ENCODE measurements around the gene KIRREL1.

DNA sequence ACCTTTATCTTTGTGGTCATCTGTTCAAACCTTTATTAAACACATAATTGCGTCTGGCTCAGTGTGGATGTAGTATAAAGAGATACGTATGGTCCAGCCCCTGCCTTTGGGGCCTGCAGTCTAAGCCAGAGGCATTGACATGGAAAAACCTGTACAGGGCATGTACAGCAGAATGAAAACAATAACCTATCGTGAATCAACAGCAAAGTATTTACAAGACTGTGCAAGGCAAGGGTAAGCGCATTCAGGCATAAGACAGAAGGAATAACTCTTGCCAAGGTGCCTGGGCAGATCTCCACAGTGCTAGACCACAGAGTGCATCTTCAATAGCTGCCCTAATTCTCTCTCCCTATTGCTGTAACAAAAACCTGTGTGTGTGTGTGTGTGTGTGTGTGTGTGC, 35.5 kb downstream of the KIRREL1 start:
- TF ChIP-seq SNAI2 (CRISPR knock-in tag; IDR thresholded peaks at IDR 0.05), result no peak
- no peak for TF ChIP-seq PPARA (CRISPR knock-in tag; IDR thresholded peaks at IDR 0.05; ENCODE audit: borderline replicate concordance)
- TF ChIP-seq, protein P1, sequence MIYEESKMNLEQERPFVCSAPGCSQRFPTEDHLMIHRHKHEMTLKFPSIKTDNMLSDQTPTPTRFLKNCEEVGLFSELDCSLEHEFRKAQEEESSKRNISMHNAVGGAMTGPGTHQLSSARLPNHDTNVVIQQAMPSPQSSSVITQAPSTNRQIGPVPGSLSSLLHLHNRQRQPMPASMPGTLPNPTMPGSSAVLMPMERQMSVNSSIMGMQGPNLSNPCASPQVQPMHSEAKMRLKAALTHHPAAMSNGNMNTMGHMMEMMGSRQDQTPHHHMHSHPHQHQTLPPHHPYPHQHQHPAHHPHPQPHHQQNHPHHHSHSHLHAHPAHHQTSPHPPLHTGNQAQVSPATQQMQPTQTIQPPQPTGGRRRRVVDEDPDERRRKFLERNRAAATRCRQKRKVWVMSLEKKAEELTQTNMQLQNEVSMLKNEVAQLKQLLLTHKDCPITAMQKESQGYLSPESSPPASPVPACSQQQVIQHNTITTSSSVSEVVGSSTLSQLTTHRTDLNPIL (CRISPR knock-in tag; IDR thresholded peaks at IDR 0.05; ENCODE audit: low read depth), result no peak
- no peak for TF ChIP-seq ZFP30 (CRISPR knock-in tag; IDR thresholded peaks at IDR 0.05)
- no peak for TF ChIP-seq RARB (CRISPR knock-in tag; IDR thresholded peaks at IDR 0.05)
- TF ChIP-seq TCF4 (CRISPR knock-in tag; IDR thresholded peaks at IDR 0.05; ENCODE audit: borderline replicate concordance), result no peak
- TF ChIP-seq OSR1 (CRISPR knock-in tag; IDR thresholded peaks at IDR 0.05), result no peak
- no peak for TF ChIP-seq ZNF8 (CRISPR knock-in tag; IDR thresholded peaks at IDR 0.05)
- no peak for TF ChIP-seq ESRRG (CRISPR knock-in tag; IDR thresholded peaks at IDR 0.05)
- TF ChIP-seq ZNF70 (CRISPR knock-in tag; IDR thresholded peaks at IDR 0.05), result no peak
- TF ChIP-seq ARNTL (CRISPR knock-in tag; IDR thresholded peaks at IDR 0.05; ENCODE audit: borderline replicate concordance, low read depth), result no peak
- TF ChIP-seq GLIS3 (CRISPR knock-in tag; IDR thresholded peaks at IDR 0.05), result no peak
- TF ChIP-seq ZFP3 (CRISPR knock-in tag; IDR thresholded peaks at IDR 0.05), result no peak
- TF ChIP-seq, protein P2, sequence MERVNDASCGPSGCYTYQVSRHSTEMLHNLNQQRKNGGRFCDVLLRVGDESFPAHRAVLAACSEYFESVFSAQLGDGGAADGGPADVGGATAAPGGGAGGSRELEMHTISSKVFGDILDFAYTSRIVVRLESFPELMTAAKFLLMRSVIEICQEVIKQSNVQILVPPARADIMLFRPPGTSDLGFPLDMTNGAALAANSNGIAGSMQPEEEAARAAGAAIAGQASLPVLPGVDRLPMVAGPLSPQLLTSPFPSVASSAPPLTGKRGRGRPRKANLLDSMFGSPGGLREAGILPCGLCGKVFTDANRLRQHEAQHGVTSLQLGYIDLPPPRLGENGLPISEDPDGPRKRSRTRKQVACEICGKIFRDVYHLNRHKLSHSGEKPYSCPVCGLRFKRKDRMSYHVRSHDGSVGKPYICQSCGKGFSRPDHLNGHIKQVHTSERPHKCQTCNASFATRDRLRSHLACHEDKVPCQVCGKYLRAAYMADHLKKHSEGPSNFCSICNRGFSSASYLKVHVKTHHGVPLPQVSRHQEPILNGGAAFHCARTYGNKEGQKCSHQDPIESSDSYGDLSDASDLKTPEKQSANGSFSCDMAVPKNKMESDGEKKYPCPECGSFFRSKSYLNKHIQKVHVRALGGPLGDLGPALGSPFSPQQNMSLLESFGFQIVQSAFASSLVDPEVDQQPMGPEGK (CRISPR knock-in tag; IDR thresholded peaks at IDR 0.05; ENCODE audit: borderline replicate concordance), result no peak
